HepG2 (cell line): ENCODE results near the gene STIM2. TPM values are rescaled to one million over a fixed set of nuclear protein-coding genes. Genes with fewer than 3 reads are reported as not detected.

ENCODE experiments used
- AKAP8 ChIP-seq: sonication (generic); formaldehyde crosslinking; IDR thresholded peaks from 2 replicates; pipeline ENCODE4 v1.5.1; 2020; ENCODE audit warnings: mild to moderate bottlenecking, missing genetic modification reagents
- CEBPG ChIP-seq: IDR thresholded peaks from 2 replicates; pipeline ENCODE4 v1.6.1; 2016
- CENPT ChIP-seq: sonication (generic); formaldehyde crosslinking; IDR thresholded peaks from 2 replicates; pipeline ENCODE4 v1.8.0; 2022; ENCODE audit warnings: low read depth, mild to moderate bottlenecking, moderate library complexity, missing genetic modification reagents
- ETV5 ChIP-seq: IDR thresholded peaks from 2 replicates; pipeline ENCODE4 v1.6.1; 2018; ENCODE audit warnings: missing biosample characterization, missing genetic modification reagents, inconsistent platforms, borderline replicate concordance
- HOXA3 ChIP-seq: sonication (generic); formaldehyde crosslinking; IDR thresholded peaks from 2 replicates; pipeline ENCODE4 v1.5.0; 2020; ENCODE audit warnings: missing genetic modification reagents
- IKZF1 ChIP-seq: fragments of 450-650 bp; IDR thresholded peaks from 2 replicates; pipeline ENCODE4 v1.7.1; 2016
- KMT2A ChIP-seq: sonication (generic); formaldehyde crosslinking; IDR thresholded peaks from 2 replicates; pipeline ENCODE4 v1.4.0; 2020; ENCODE audit warnings: missing genetic modification reagents
- NR3C1 ChIP-seq: sonication (generic); formaldehyde crosslinking; IDR thresholded peaks from 2 replicates; pipeline ENCODE4 v1.4.0; 2020; ENCODE audit warnings: missing genetic modification reagents
- PHB2 ChIP-seq: fragments of 450-650 bp; IDR thresholded peaks from 2 replicates; pipeline ENCODE4 v1.6.1; 2018; ENCODE audit not compliant: partially characterized antibody
- SALL1 ChIP-seq: sonication (generic); formaldehyde crosslinking; IDR thresholded peaks from 2 replicates; pipeline ENCODE4 v1.8.0; 2022; ENCODE audit warnings: mild to moderate bottlenecking, missing genetic modification reagents
- SALL2 ChIP-seq: sonication (generic); formaldehyde crosslinking; IDR thresholded peaks from 2 replicates; pipeline ENCODE4 v1.8.1; 2023; ENCODE audit warnings: mild to moderate bottlenecking, missing genetic modification reagents, inconsistent platforms
- ZBTB39 ChIP-seq: sonication (generic); formaldehyde crosslinking; IDR thresholded peaks from 2 replicates; pipeline ENCODE4 v1.5.0; 2020; ENCODE audit warnings: missing genetic modification reagents
- ZC3H4 ChIP-seq: sonication (generic); formaldehyde crosslinking; IDR thresholded peaks from 2 replicates; pipeline ENCODE4 v1.4.0; 2020; ENCODE audit warnings: missing genetic modification reagents, borderline replicate concordance
- ZFP36 ChIP-seq: fragments of 150-350 bp; IDR thresholded peaks from 2 replicates; pipeline ENCODE4 v1.6.1; 2018; ENCODE audit warnings: borderline replicate concordance, low read length, low read depth; ENCODE audit not compliant: partially characterized antibody
- ZFP37 ChIP-seq: sonication (generic); formaldehyde crosslinking; IDR thresholded peaks from 2 replicates; pipeline ENCODE4 v1.4.0; 2020; ENCODE audit warnings: missing genetic modification reagents, borderline replicate concordance
- ZMYM3 ChIP-seq: sonication (generic); formaldehyde crosslinking; IDR thresholded peaks from 2 replicates; pipeline ENCODE4 v1.5.1; 2020; ENCODE audit warnings: mild to moderate bottlenecking, missing genetic modification reagents
- ZNF616 ChIP-seq: sonication (generic); formaldehyde crosslinking; IDR thresholded peaks from 2 replicates; pipeline ENCODE4 v1.5.0; 2020; ENCODE audit warnings: low read depth, mild to moderate bottlenecking, missing genetic modification reagents
- ZNF629 ChIP-seq: sonication (generic); formaldehyde crosslinking; conservative IDR thresholded peaks from 2 replicates; pipeline ENCODE4 v1.5.0; 2020; ENCODE audit warnings: missing genetic modification reagents
- ZSCAN25 ChIP-seq: sonication (generic); formaldehyde crosslinking; IDR thresholded peaks from 2 replicates; pipeline ENCODE4 v1.8.0; 2022; ENCODE audit warnings: mild to moderate bottlenecking, missing genetic modification reagents
- polyA plus RNA-seq, 8 experiments: library from polyadenylated mRNA; depleted of rRNA in 3 of 8; stranded (reverse) in 7 of 8; unstranded in 1 of 8; fragments of >200 nt; fragmentation: Illumina TruSeq in 4 of 8; extraction: Trizol in 4 of 8; gene quantifications; 2 replicates each; pipeline versions ENCODE4 v1.2.1 to v1.2.3, GENCODE V29; 2011 to 2016; ENCODE audit warnings: low read depth in 4 of 8, missing spikeins in 1 of 8, mixed read lengths in 1 of 8; ENCODE audit not compliant: insufficient read depth in 1 of 8
- total RNA-seq, 5 experiments: library from RNA; depleted of rRNA; stranded (reverse); fragments of >200 nt; fragmentation: Illumina TruSeq; extraction: Trizol; gene quantifications; 2 replicates each; pipeline ENCODE4 v1.2.3, GENCODE V29; 2016; ENCODE audit warnings: low read depth in 1 of 5
- TF ChIP-seq, protein P1 (sequence below): sonication (generic); formaldehyde crosslinking; IDR thresholded peaks from 2 replicates; pipeline ENCODE4 v1.5.0; 2020; ENCODE audit warnings: mild to moderate bottlenecking, missing genetic modification reagents
- TF ChIP-seq, protein P2 (sequence below): sonication (generic); formaldehyde crosslinking; IDR thresholded peaks from 2 replicates; pipeline ENCODE4 v1.8.1; 2023; ENCODE audit warnings: mild to moderate bottlenecking, missing genetic modification reagents
- TF ChIP-seq, protein P3 (sequence below): sonication (generic); formaldehyde crosslinking; IDR thresholded peaks from 2 replicates; pipeline ENCODE4 v1.4.0; 2020; ENCODE audit warnings: mild to moderate bottlenecking, missing genetic modification reagents
- TF ChIP-seq, protein P4 (sequence below): sonication (generic); formaldehyde crosslinking; IDR thresholded peaks from 2 replicates; pipeline ENCODE4 v1.4.0; 2020; ENCODE audit warnings: low read depth, mild to moderate bottlenecking, missing genetic modification reagents

The STIM2 gene
- total and polyA plus RNA-seq, 2 of the 13 experiments (the other 11 are each of a cell fraction or from before 2014, with no cell fraction given), result 19.3 to 19.4 TPM

GRCh38 chr4:26860157-26860921 is at the start of gene STIM2 (continued):
- TF ChIP-seq, protein P1, sequence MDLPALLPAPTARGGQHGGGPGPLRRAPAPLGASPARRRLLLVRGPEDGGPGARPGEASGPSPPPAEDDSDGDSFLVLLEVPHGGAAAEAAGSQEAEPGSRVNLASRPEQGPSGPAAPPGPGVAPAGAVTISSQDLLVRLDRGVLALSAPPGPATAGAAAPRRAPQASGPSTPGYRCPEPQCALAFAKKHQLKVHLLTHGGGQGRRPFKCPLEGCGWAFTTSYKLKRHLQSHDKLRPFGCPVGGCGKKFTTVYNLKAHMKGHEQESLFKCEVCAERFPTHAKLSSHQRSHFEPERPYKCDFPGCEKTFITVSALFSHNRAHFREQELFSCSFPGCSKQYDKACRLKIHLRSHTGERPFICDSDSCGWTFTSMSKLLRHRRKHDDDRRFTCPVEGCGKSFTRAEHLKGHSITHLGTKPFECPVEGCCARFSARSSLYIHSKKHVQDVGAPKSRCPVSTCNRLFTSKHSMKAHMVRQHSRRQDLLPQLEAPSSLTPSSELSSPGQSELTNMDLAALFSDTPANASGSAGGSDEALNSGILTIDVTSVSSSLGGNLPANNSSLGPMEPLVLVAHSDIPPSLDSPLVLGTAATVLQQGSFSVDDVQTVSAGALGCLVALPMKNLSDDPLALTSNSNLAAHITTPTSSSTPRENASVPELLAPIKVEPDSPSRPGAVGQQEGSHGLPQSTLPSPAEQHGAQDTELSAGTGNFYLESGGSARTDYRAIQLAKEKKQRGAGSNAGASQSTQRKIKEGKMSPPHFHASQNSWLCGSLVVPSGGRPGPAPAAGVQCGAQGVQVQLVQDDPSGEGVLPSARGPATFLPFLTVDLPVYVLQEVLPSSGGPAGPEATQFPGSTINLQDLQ, result no peak
- 0 out of 2 replicates have a peak, but pooled peaks have one; percentile 74 for TF ChIP-seq SALL2 (CRISPR knock-in tag)
- no peak for TF ChIP-seq CENPT (CRISPR knock-in tag)
- TF ChIP-seq NR3C1, result no peak
- TF ChIP-seq PHB2, result no peak
- TF ChIP-seq, protein P2, sequence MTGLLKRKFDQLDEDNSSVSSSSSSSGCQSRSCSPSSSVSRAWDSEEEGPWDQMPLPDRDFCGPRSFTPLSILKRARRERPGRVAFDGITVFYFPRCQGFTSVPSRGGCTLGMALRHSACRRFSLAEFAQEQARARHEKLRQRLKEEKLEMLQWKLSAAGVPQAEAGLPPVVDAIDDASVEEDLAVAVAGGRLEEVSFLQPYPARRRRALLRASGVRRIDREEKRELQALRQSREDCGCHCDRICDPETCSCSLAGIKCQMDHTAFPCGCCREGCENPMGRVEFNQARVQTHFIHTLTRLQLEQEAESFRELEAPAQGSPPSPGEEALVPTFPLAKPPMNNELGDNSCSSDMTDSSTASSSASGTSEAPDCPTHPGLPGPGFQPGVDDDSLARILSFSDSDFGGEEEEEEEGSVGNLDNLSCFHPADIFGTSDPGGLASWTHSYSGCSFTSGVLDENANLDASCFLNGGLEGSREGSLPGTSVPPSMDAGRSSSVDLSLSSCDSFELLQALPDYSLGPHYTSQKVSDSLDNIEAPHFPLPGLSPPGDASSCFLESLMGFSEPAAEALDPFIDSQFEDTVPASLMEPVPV (CRISPR knock-in tag), result no peak
- peak; percentile 94 for TF ChIP-seq AKAP8
- TF ChIP-seq IKZF1, result no peak
- TF ChIP-seq, protein P3, sequence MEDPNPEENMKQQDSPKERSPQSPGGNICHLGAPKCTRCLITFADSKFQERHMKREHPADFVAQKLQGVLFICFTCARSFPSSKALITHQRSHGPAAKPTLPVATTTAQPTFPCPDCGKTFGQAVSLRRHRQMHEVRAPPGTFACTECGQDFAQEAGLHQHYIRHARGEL (CRISPR knock-in tag), result no peak
- no peak for TF ChIP-seq ZBTB39 (CRISPR knock-in tag)
- no peak for TF ChIP-seq ZSCAN25
- TF ChIP-seq, protein P4, sequence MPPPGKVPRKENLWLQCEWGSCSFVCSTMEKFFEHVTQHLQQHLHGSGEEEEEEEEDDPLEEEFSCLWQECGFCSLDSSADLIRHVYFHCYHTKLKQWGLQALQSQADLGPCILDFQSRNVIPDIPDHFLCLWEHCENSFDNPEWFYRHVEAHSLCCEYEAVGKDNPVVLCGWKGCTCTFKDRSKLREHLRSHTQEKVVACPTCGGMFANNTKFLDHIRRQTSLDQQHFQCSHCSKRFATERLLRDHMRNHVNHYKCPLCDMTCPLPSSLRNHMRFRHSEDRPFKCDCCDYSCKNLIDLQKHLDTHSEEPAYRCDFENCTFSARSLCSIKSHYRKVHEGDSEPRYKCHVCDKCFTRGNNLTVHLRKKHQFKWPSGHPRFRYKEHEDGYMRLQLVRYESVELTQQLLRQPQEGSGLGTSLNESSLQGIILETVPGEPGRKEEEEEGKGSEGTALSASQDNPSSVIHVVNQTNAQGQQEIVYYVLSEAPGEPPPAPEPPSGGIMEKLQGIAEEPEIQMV, result 0 out of 2 replicates have a peak, but pooled peaks have one; percentile 40
- TF ChIP-seq ZFP36, result no peak
- TF ChIP-seq CEBPG (CRISPR knock-in tag), result peak; percentile 3; the same call in 1 of the 2 replicates
- TF ChIP-seq ZNF629 (CRISPR knock-in tag), result no peak
- TF ChIP-seq SALL1 (CRISPR knock-in tag), result peak; percentile 88
- no peak for TF ChIP-seq ZNF616 (CRISPR knock-in tag)
- peak; percentile 66; the same call in 1 of the 2 replicates for TF ChIP-seq HOXA3
- 0 out of 2 replicates have a peak, but pooled peaks have one; percentile 30 for TF ChIP-seq ZFP37 (CRISPR knock-in tag)
- 0 out of 2 replicates have a peak, but pooled peaks have one; percentile 26 for TF ChIP-seq KMT2A (CRISPR knock-in tag)
- no peak for TF ChIP-seq ETV5 (CRISPR knock-in tag)
- TF ChIP-seq ZC3H4, result no peak
- TF ChIP-seq ZMYM3 (CRISPR knock-in tag), result no peak
